GM10266 (cell line): ENCODE results near the gene HOXA3.

Source experiments
- DNase-seq: peaks from one replicate; pipeline ENCODE4 v3.0.0; 2012; ENCODE audit errors: extremely low spot score
- TF ChIP-seq, protein P1 (sequence below): IDR thresholded peaks from 2 replicates; pipeline ENCODE4 v1.5.1; 2012; ENCODE audit warnings: mild to moderate bottlenecking, low read depth; ENCODE audit not compliant: control insufficient read depth, insufficient read depth; ENCODE audit errors: missing control alignments

HOXA3 gene

GRCh38 chr7:27101171-27101956 lies 51.0 kb downstream of the HOXA3 start:
- TF ChIP-seq, protein P1, sequence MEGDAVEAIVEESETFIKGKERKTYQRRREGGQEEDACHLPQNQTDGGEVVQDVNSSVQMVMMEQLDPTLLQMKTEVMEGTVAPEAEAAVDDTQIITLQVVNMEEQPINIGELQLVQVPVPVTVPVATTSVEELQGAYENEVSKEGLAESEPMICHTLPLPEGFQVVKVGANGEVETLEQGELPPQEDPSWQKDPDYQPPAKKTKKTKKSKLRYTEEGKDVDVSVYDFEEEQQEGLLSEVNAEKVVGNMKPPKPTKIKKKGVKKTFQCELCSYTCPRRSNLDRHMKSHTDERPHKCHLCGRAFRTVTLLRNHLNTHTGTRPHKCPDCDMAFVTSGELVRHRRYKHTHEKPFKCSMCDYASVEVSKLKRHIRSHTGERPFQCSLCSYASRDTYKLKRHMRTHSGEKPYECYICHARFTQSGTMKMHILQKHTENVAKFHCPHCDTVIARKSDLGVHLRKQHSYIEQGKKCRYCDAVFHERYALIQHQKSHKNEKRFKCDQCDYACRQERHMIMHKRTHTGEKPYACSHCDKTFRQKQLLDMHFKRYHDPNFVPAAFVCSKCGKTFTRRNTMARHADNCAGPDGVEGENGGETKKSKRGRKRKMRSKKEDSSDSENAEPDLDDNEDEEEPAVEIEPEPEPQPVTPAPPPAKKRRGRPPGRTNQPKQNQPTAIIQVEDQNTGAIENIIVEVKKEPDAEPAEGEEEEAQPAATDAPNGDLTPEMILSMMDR, result no peak
- DNase-seq, result no peak

DNA sequence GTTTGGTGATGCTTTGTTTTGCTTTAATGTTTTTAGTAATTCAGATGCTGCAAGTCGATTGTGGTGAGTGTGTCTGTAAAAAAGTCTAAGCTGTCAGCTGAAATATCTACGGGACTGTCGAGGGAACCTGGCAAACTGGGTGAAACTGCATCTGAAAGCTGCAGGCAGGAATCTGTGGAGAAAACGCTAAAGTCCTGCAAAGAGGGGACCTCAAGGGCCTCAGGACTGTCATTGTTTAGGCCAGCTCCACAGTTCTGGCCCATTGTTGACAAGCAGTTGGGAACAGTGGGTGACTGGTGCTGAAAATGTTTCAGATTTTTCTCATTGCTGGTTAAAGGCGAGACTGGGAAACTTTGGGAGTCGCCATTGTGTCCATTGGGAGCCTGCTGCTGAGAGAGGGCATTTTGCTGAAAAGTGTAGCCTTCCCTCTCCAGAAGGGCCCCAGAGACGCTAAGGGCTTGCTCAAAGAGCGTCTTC lies 51.7 kb downstream of the HOXA3 start:
- TF ChIP-seq, protein P1, result no peak
- DNase-seq, result no peak

DNA sequence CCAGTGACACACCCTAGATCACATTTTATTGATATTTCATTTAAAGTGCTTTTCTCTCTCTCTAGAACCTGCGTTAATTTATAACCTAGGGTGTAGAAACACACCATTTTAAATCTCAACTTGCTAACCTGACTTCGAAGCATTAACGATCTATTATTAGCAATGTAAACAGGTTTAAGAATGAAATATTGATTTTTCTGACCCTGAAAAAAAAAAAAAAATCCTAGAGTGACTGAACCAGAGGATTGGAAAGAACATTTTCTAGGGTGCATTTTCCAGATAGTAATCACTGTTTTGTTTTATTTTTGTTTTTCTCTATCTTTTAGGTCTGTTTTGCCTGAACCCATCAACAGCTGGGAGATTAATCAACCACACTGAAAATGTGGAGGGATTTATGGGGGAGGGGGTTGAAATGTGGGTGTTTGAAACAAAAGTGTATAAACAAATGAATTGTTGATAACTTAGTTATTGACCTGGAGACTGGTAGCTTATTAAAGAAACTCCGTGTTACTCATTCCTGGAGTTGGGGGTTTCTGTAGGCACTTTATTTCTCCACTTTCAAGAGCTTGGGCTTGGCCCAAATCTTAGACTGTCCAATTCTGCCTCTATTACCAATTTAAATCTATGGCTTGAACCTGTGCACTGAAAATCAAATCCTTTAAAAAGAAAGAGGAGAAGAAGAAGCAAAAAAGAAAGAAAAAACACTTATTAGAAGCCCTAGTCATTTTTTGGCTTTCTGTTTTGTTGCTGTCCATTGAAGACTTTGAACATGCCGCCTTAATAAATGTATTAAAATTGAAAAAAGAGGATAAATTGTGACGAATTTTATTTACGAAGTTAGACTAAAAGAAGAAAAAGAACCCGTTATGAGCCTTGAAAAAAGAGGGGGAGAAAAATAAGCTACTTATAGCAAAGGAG lies 52.7 kb downstream of the HOXA3 start:
- DNase-seq, result no peak
- TF ChIP-seq, protein P1, result no peak

GRCh38 chr7:27098578-27099451 lies 53.6 kb downstream of the HOXA3 start:
- DNase-seq, result no peak
- TF ChIP-seq, protein P1, result no peak

- TF ChIP-seq, protein P1, result no peak
- DNase-seq, result no peak
Measured at GRCh38 chr7:27097686-27098577, 54.5 kb downstream of the HOXA3 start.
